OCI-LY1 (cell line): ENCODE results near the gene WASHC2A.
"Not testable (repeated sequence)": the region's sequence is repeated elsewhere in the genome, so short reads cannot be mapped to it uniquely, and the experiment has no call there.

Experiments
- EZH2 ChIP-seq: fragments of 200-600 bp; sonication (generic), shearing (Covaris generic); IDR thresholded peaks from 2 replicates; pipeline ENCODE4 v1.8.0; 2017; ENCODE audit warnings: borderline replicate concordance, mixed run types, mild to moderate bottlenecking, antibody characterized with exemption, low read length, moderate library complexity, mixed read lengths
- TF ChIP-seq, protein P1 (sequence below): fragments of 200-600 bp; sonication (generic), shearing (Covaris generic); IDR thresholded peaks from 2 replicates; pipeline ENCODE4 v1.5.1; 2017; ENCODE audit warnings: mild to moderate bottlenecking, antibody characterized with exemption, low read length, moderate library complexity, mixed read lengths

DNA sequence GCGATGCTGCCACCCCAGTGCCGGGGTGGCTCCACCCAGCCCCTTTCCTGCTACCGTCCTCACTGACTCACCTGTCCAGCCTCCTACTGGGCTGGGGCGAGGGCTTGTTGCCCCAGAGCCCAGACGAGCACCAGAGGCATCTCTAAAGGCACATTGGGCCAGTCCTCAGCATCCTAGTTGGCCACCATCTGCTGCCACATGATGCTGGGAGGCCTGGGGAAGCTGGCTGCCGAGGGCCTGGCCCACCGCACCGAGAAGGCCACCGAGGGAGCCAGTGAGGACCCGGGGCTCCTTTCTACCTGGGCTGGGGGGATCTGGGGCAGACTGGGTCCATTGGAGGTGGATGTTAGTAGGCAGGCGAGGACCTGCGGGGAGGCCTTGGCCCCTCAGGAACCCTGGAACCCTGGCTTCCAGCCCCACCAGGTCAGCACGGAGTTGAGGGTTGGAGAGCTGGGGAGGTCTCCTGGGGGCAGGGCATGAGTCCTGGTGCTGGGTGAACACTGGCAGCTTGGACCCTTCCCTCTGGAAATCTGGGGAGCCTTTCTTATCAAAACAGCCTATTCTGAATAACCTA, 47.2 kb upstream of the WASHC2A start:
- TF ChIP-seq, protein P1, sequence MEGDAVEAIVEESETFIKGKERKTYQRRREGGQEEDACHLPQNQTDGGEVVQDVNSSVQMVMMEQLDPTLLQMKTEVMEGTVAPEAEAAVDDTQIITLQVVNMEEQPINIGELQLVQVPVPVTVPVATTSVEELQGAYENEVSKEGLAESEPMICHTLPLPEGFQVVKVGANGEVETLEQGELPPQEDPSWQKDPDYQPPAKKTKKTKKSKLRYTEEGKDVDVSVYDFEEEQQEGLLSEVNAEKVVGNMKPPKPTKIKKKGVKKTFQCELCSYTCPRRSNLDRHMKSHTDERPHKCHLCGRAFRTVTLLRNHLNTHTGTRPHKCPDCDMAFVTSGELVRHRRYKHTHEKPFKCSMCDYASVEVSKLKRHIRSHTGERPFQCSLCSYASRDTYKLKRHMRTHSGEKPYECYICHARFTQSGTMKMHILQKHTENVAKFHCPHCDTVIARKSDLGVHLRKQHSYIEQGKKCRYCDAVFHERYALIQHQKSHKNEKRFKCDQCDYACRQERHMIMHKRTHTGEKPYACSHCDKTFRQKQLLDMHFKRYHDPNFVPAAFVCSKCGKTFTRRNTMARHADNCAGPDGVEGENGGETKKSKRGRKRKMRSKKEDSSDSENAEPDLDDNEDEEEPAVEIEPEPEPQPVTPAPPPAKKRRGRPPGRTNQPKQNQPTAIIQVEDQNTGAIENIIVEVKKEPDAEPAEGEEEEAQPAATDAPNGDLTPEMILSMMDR = not testable (repeated sequence)
- not testable (repeated sequence) for TF ChIP-seq EZH2
